HepG2 (cell line): ENCODE measurements around the gene ZNF618. TPM values are rescaled to one million over a fixed set of nuclear protein-coding genes. Genes with fewer than 3 reads are reported as not detected.

Experiments
- ATAC-seq: fragments of 200-7000 bp; cut with Tn5 transposase; 3 replicates; pipeline ENCODE4 v1.9.1; 2020; ENCODE audit warnings: mild to moderate bottlenecking, moderate library complexity
- BruUV-seq: library from RNA; stranded (reverse); fragments of 400-500 nt; replicated peaks from 2 replicates; lab custom pipeline; 2021; lab: Mats Ljungman, UMichigan
- CTCF ChIA-PET: fragments of 300-600 bp; formaldehyde crosslinking; extraction: SDS; loops from one replicate; lab custom pipeline; 2021; ENCODE audit warnings: low total read pairs, inconsistent platforms, low intra/inter-chr PET ratio; lab: Yijun Ruan, JAX
- POLR2A ChIA-PET: fragments of 350-600 bp; sonication (Branson Sonifier 250); formaldehyde crosslinking; loops from one replicate; lab custom pipeline; 2020; ENCODE audit warnings: antibody characterized with exemption, inconsistent platforms; lab: Yijun Ruan, JAX
- DNase-seq: peaks from one replicate; pipeline ENCODE4 v3.0.0-alpha.2; 2015; ENCODE audit warnings: low spot score
- FAIRE-seq: peaks from 3 replicates; lab custom pipeline; 2011; peaks lifted over from hg19 to GRCh38; lab: Jason Lieb, UNC
- H2AFZ ChIP-seq: one replicate; pipeline ENCODE4 v1.6.1; 2011; ENCODE audit warnings: low read length, inconsistent platforms
- H3K27ac ChIP-seq: fragments of 300-600 bp; 3 replicates; pipeline ENCODE4 v1.8.0; 2011; ENCODE audit warnings: mixed run types, mild to moderate bottlenecking, mixed read lengths, low read length, inconsistent platforms; ENCODE audit not compliant: insufficient read depth; ENCODE audit errors: extremely low read length
- H3K27me3 ChIP-seq, 2 experiments: fragments of 200-600 bp in 1 of 2; 2 replicates in 1 of 2; 3 replicates in 1 of 2; pipeline versions ENCODE4 v1.6.0 to v1.8.0; 2011; ENCODE audit warnings: low read length in 2 of 2, mild to moderate bottlenecking in 2 of 2, moderate library complexity in 2 of 2, inconsistent platforms in 1 of 2; ENCODE audit not compliant: insufficient read depth in 2 of 2, control insufficient read depth in 1 of 2
- H3K36me3 ChIP-seq, 2 experiments: fragments of 200-600 bp in 1 of 2; replicated peaks in 1 of 2; 2 replicates in 1 of 2; 3 replicates in 1 of 2; pipeline versions ENCODE4 v1.5.1 to v1.8.0; 2011; ENCODE audit warnings: low read length in 2 of 2, inconsistent platforms in 1 of 2; ENCODE audit not compliant: insufficient read depth in 2 of 2, control insufficient read depth in 1 of 2
- H3K4me1 ChIP-seq: 2 replicates; pipeline ENCODE4 v1.5.1; 2012; ENCODE audit warnings: low read length, inconsistent platforms; ENCODE audit not compliant: insufficient read depth
- H3K4me2 ChIP-seq: 2 replicates; pipeline ENCODE4 v1.6.0; 2011; ENCODE audit warnings: low read depth, low read length, inconsistent platforms
- H3K4me3 ChIP-seq, 3 experiments: fragments of 200-600 bp in 1 of 3; sonication (generic), shearing (Covaris generic) in 1 of 3; replicated peaks in 1 of 3; 2 replicates each; pipeline ENCODE4 v1.5.1; 2011 to 2016; ENCODE audit warnings: low read length in 3 of 3, inconsistent platforms in 2 of 3, low read depth in 2 of 3, mild to moderate bottlenecking in 2 of 3, control low read depth in 1 of 3, mixed read lengths in 1 of 3; ENCODE audit not compliant: insufficient read depth in 1 of 3
- H3K79me2 ChIP-seq: one replicate; pipeline ENCODE4 v1.6.1; 2011; ENCODE audit warnings: low read length, inconsistent platforms; ENCODE audit not compliant: insufficient read depth
- H3K9ac ChIP-seq: 2 replicates; pipeline ENCODE4 v1.6.0; 2011; ENCODE audit warnings: mild to moderate bottlenecking, low read depth, low read length, inconsistent platforms; ENCODE audit not compliant: insufficient read depth
- H3K9me3 ChIP-seq: 2 replicates; pipeline ENCODE4 v1.5.1; 2012; ENCODE audit warnings: mild to moderate bottlenecking, low read length
- H4K20me1 ChIP-seq: 2 replicates; pipeline ENCODE4 v1.6.0; 2011; ENCODE audit warnings: inconsistent platforms, mild to moderate bottlenecking, low read length, moderate library complexity; ENCODE audit not compliant: insufficient read depth
- CCDC6 ChIP-seq: sonication (generic); formaldehyde crosslinking; IDR thresholded peaks from 2 replicates; pipeline ENCODE4 v1.8.1; 2022; ENCODE audit warnings: mild to moderate bottlenecking, missing genetic modification reagents, moderate library complexity
- HIVEP1 ChIP-seq: sonication (generic); formaldehyde crosslinking; IDR thresholded peaks from 2 replicates; pipeline ENCODE4 v1.4.0; 2020; ENCODE audit warnings: mild to moderate bottlenecking, missing genetic modification reagents
- HMG20A ChIP-seq: IDR thresholded peaks from 2 replicates; pipeline ENCODE4 v1.6.1; 2016; ENCODE audit warnings: borderline replicate concordance
- KLF12 ChIP-seq: sonication (generic); formaldehyde crosslinking; IDR thresholded peaks from 2 replicates; pipeline ENCODE4 v1.4.0; 2020; ENCODE audit warnings: missing genetic modification reagents, borderline replicate concordance
- KLF9 ChIP-seq: IDR thresholded peaks from 2 replicates; pipeline ENCODE4 v1.6.1; 2016; ENCODE audit warnings: low read depth
- MAZ ChIP-seq, 2 experiments: sonication (generic) in 1 of 2; formaldehyde crosslinking in 1 of 2; IDR thresholded peaks; 2 replicates each; pipeline versions ENCODE4 v1.5.0 to v1.6.1; 2012 to 2020; ENCODE audit warnings: low read depth in 2 of 2, mild to moderate bottlenecking in 2 of 2, borderline replicate concordance in 1 of 2, improper control_type of control experiment in 1 of 2, low read length in 1 of 2, missing genetic modification reagents in 1 of 2, moderate library complexity in 1 of 2
- POLR2AphosphoS2 ChIP-seq: IDR thresholded peaks from 2 replicates; pipeline ENCODE4 v1.6.1; 2011; ENCODE audit warnings: low read depth, low read length, improper control_type of control experiment
- SMARCC2 ChIP-seq: fragments of 450-650 bp; IDR thresholded peaks from 2 replicates; pipeline ENCODE4 v1.6.1; 2017; ENCODE audit warnings: antibody characterized with exemption, mild to moderate bottlenecking
- SSRP1 ChIP-seq: IDR thresholded peaks from 2 replicates; pipeline ENCODE4 v1.6.1; 2016; ENCODE audit warnings: control low read depth
- THYN1 ChIP-seq: sonication (generic); formaldehyde crosslinking; IDR thresholded peaks from 2 replicates; pipeline ENCODE4 v1.8.1; 2023; ENCODE audit warnings: low read depth, mild to moderate bottlenecking, moderate library complexity, missing genetic modification reagents, borderline replicate concordance
- ZNF264 ChIP-seq: sonication (generic); formaldehyde crosslinking; IDR thresholded peaks from 2 replicates; pipeline ENCODE4 v1.4.0; 2020; ENCODE audit warnings: missing genetic modification reagents
- ZNF296 ChIP-seq: sonication (generic); formaldehyde crosslinking; conservative IDR thresholded peaks from 2 replicates; pipeline ENCODE4 v1.5.0; 2020; ENCODE audit warnings: mild to moderate bottlenecking, missing genetic modification reagents
- ZNF329 ChIP-seq: sonication (generic); formaldehyde crosslinking; IDR thresholded peaks from 2 replicates; pipeline ENCODE4 v1.9.0; 2021; ENCODE audit warnings: low read depth, mild to moderate bottlenecking, missing genetic modification reagents
- ZNF543 ChIP-seq: sonication (generic); formaldehyde crosslinking; IDR thresholded peaks from 2 replicates; pipeline ENCODE4 v1.4.0; 2020; ENCODE audit warnings: mild to moderate bottlenecking, missing genetic modification reagents
- ZNF773 ChIP-seq: sonication (generic); formaldehyde crosslinking; IDR thresholded peaks from 2 replicates; pipeline ENCODE4 v1.4.0; 2020; ENCODE audit warnings: missing genetic modification reagents, borderline replicate concordance
- ZNF780A ChIP-seq: sonication (generic); formaldehyde crosslinking; IDR thresholded peaks from 2 replicates; pipeline ENCODE4 v1.8.0; 2022; ENCODE audit warnings: mild to moderate bottlenecking, missing genetic modification reagents, moderate library complexity
- whole genome bisulfite sequencing: methylation state at CpG from one replicate; pipeline ENCODE4 v1.1.6; 2017; ENCODE audit warnings: low lambda C conversion rate; 5-methylcytosine and 5-hydroxymethylcytosine counted together
- in situ Hi-C: cut with HindIII; loops from 2 replicates; pipeline ENCODE4 v1.10.0; 2017; ENCODE audit warnings: low pct_unique_long_range_greater_than_20kb; ENCODE audit not compliant: extremely low pct_ligation_motif_present
- intact Hi-C: fragments of 100-400 bp; cut with micrococcal nuclease; formaldehyde crosslinking; loops from one replicate; pipeline ENCODE4 v1.10.0; 2022; ENCODE audit not compliant: unreplicated experiment
- polyA plus RNA-seq, 8 experiments: library from polyadenylated mRNA; depleted of rRNA in 3 of 8; stranded (reverse) in 7 of 8; unstranded in 1 of 8; fragments of >200 nt; fragmentation: Illumina TruSeq in 4 of 8; extraction: Trizol in 4 of 8; gene quantifications; 2 replicates each; pipeline versions ENCODE4 v1.2.1 to v1.2.3, GENCODE V29; 2011 to 2016; ENCODE audit warnings: low read depth in 4 of 8, missing spikeins in 1 of 8, mixed read lengths in 1 of 8; ENCODE audit not compliant: insufficient read depth in 1 of 8
- total RNA-seq, 5 experiments: library from RNA; depleted of rRNA; stranded (reverse); fragments of >200 nt; fragmentation: Illumina TruSeq; extraction: Trizol; gene quantifications; 2 replicates each; pipeline ENCODE4 v1.2.3, GENCODE V29; 2016; ENCODE audit warnings: low read depth in 1 of 5
- TF ChIP-seq, protein P1 (sequence below): sonication (generic); formaldehyde crosslinking; IDR thresholded peaks from 2 replicates; pipeline ENCODE4 v1.4.0; 2020; ENCODE audit warnings: low read depth, mild to moderate bottlenecking, missing genetic modification reagents
- TF ChIP-seq, protein P2 (sequence below), 2 experiments: sonication (generic) in 1 of 2; formaldehyde crosslinking in 1 of 2; IDR thresholded peaks; 2 replicates each; pipeline versions ENCODE4 v1.6.1 to v1.9.0; 2014 to 2022; ENCODE audit warnings: antibody characterized with exemption in 1 of 2, borderline replicate concordance in 1 of 2, inconsistent platforms in 1 of 2, low read depth in 1 of 2, missing genetic modification reagents in 1 of 2

Gene ZNF618
- total and polyA plus RNA-seq, 2 of the 13 experiments (the other 11 are each of a cell fraction or from before 2014, with no cell fraction given), result 0.07 TPM

DNA sequence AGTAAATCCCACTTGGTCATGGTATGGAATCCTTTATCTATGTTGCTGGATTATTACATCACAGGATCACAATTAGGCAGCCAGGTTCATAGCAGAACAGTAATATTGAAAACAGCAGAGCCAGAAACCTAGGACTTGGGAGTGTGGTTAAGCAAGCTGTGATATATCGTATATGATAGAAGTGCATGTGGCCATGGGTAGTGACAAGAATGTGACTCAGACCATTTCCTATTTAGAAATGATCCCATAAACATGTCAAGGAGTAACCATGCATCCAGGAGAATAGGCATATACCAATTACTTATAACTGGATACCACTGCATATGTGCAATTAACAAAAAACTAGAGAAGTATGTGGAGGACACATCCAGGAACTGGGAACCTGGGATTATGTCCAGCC, 170.8 kb downstream of the ZNF618 start:
- Histone ChIP-seq H3K79me2 (no peaks in the 10 kb centered on the region), H4K20me1 (no peaks in the 10 kb centered on the region), H2AFZ (no peak overlapping the region), H3K4me1 (peaks cover 21% of the 10 kb centered on the region), H3K9me3 (no peaks in the 10 kb centered on the region), H3K4me2 (no peak overlapping the region), H3K4me3 (no peak overlapping the region), H3K27ac (no peak overlapping the region), H3K9ac (no peak overlapping the region), H3K36me3 (no peaks in the 10 kb centered on the region), H3K27me3 (peaks cover 0 to 6% of the 10 kb centered on the region in 2 experiments; a peak in 1 of 5 replicates)
- no TSS peak for BruUV-seq
- TF ChIP-seq SMARCC2 (no peak), ZNF780A (CRISPR knock-in tag) (no peak), ZNF264 (no peak), SSRP1 (CRISPR knock-in tag) (no peak), MAZ (IDR thresholded peaks at IDR 0.05; ENCODE audit: borderline replicate concordance, low read depth, low read length) (no peak), MAZ (CRISPR knock-in tag; IDR thresholded peaks at IDR 0.05; ENCODE audit: low read depth) (no peak), KLF9 (CRISPR knock-in tag) (no peak), CCDC6 (CRISPR knock-in tag) (no peak), ZNF773 (CRISPR knock-in tag) (no peak), HIVEP1 (CRISPR knock-in tag) (no peak), ZNF329 (no peak), KLF12 (CRISPR knock-in tag) (no peak), THYN1 (CRISPR knock-in tag) (no peak), HMG20A (CRISPR knock-in tag) (no peak), ZNF543 (CRISPR knock-in tag) (no peak), POLR2AphosphoS2 (no peak), ZNF296 (CRISPR knock-in tag) (no peak)
- TF ChIP-seq, protein P1, sequence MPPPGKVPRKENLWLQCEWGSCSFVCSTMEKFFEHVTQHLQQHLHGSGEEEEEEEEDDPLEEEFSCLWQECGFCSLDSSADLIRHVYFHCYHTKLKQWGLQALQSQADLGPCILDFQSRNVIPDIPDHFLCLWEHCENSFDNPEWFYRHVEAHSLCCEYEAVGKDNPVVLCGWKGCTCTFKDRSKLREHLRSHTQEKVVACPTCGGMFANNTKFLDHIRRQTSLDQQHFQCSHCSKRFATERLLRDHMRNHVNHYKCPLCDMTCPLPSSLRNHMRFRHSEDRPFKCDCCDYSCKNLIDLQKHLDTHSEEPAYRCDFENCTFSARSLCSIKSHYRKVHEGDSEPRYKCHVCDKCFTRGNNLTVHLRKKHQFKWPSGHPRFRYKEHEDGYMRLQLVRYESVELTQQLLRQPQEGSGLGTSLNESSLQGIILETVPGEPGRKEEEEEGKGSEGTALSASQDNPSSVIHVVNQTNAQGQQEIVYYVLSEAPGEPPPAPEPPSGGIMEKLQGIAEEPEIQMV (CRISPR knock-in tag), result no peak
- TF ChIP-seq, protein P2, sequence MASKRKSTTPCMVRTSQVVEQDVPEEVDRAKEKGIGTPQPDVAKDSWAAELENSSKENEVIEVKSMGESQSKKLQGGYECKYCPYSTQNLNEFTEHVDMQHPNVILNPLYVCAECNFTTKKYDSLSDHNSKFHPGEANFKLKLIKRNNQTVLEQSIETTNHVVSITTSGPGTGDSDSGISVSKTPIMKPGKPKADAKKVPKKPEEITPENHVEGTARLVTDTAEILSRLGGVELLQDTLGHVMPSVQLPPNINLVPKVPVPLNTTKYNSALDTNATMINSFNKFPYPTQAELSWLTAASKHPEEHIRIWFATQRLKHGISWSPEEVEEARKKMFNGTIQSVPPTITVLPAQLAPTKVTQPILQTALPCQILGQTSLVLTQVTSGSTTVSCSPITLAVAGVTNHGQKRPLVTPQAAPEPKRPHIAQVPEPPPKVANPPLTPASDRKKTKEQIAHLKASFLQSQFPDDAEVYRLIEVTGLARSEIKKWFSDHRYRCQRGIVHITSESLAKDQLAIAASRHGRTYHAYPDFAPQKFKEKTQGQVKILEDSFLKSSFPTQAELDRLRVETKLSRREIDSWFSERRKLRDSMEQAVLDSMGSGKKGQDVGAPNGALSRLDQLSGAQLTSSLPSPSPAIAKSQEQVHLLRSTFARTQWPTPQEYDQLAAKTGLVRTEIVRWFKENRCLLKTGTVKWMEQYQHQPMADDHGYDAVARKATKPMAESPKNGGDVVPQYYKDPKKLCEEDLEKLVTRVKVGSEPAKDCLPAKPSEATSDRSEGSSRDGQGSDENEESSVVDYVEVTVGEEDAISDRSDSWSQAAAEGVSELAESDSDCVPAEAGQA (IDR thresholded peaks at IDR 0.05; ENCODE audit: low read depth), result no peak
- TF ChIP-seq, protein P2 (CRISPR knock-in tag; IDR thresholded peaks at IDR 0.05; ENCODE audit: borderline replicate concordance), result no peak
- CTCF ChIA-PET, result interaction anchor here (1.9 to 2.3 kb wide), 2 partner anchors 239 to 309 kb away, joined by 5 to 9 read pairs; no protein-coding TSS in a partner anchor
- in situ Hi-C loops (loop anchor here (25.0 kb wide), 1 partner anchor 310 kb away; no protein-coding TSS in a partner anchor), intact Hi-C loops (loop anchor here (1.0 to 10.0 kb wide), 4 partner anchors 172 to 365 kb away; partner anchors contain the start of gene ZNF618)
- DNase-seq (no peak), ATAC-seq (no peak), FAIRE-seq (no peak)
- POLR2A ChIA-PET, result interaction anchor here (0.9 kb wide), 1 partner anchor 12 kb away, joined by 3 read pairs; no protein-coding TSS in a partner anchor
- WGBS, result 63% methylated on average over 1 of the region's 1 CpG
